ENCODE data around the gene GPNMB.

GPNMB gene

GRCh38 chr7:23279819-23280525 is 33.4 kb downstream of the GPNMB start:
- Histone ChIP-seq H3K27me3 (ENCODE audit: insufficient read depth, poor library complexity, severe bottlenecking) (no peaks in the 10 kb centered on the region), H3K27ac (ENCODE audit: poor library complexity, severe bottlenecking) (no peak overlapping the region), H3K9me3 (ENCODE audit: severe bottlenecking) (no peaks in the 10 kb centered on the region), H3K4me1 (ENCODE audit: insufficient read depth, poor library complexity, severe bottlenecking) (peaks cover 2% of the 10 kb centered on the region), H3K4me3 (ENCODE audit: severe bottlenecking) (no peak overlapping the region), H3K36me3 (ENCODE audit: low read depth) (no peaks in the 10 kb centered on the region)
- no peak for ATAC-seq (ENCODE audit: low read depth)
- no peak for TF ChIP-seq CTCF (IDR thresholded peaks at IDR 0.05; ENCODE audit: poor library complexity, severe bottlenecking)
- no peak for DNase-seq (ENCODE audit: low spot score)

- DNase-seq (ENCODE audit: low spot score): no peak
- H3K9me3 ChIP-seq (ENCODE audit: severe bottlenecking): no peaks in the 10 kb centered on the region
- H3K4me1 ChIP-seq (ENCODE audit: insufficient read depth, poor library complexity, severe bottlenecking): no peaks in the 10 kb centered on the region
- H3K27ac ChIP-seq (ENCODE audit: poor library complexity, severe bottlenecking): no peak overlapping the region
- H3K4me3 ChIP-seq (ENCODE audit: severe bottlenecking): no peak overlapping the region
- no peak for ATAC-seq (ENCODE audit: low read depth)
- no peaks in the 10 kb centered on the region for H3K36me3 ChIP-seq (ENCODE audit: low read depth)
- H3K27me3 ChIP-seq (ENCODE audit: insufficient read depth, poor library complexity, severe bottlenecking): no peaks in the 10 kb centered on the region
- TF ChIP-seq CTCF (IDR thresholded peaks at IDR 0.05; ENCODE audit: poor library complexity, severe bottlenecking): no peak
Observed at GRCh38 chr7:23283086-23283485, 36.5 kb downstream of the GPNMB start.

- H3K27me3 ChIP-seq (ENCODE audit: insufficient read depth, poor library complexity, severe bottlenecking): no peaks in the 10 kb centered on the region
- no peak for TF ChIP-seq CTCF (IDR thresholded peaks at IDR 0.05; ENCODE audit: poor library complexity, severe bottlenecking)
- ATAC-seq (ENCODE audit: low read depth) (no peak), DNase-seq (ENCODE audit: low spot score) (no peak)
- no peak overlapping the region for H3K4me3 ChIP-seq (ENCODE audit: severe bottlenecking)
- no peaks in the 10 kb centered on the region for H3K9me3 ChIP-seq (ENCODE audit: severe bottlenecking)
- H3K36me3 ChIP-seq (ENCODE audit: low read depth): no peaks in the 10 kb centered on the region
- no peak overlapping the region for H3K27ac ChIP-seq (ENCODE audit: poor library complexity, severe bottlenecking)
- H3K4me1 ChIP-seq (ENCODE audit: insufficient read depth, poor library complexity, severe bottlenecking): no peaks in the 10 kb centered on the region
Observed at GRCh38 chr7:23284871-23285270, 38.3 kb downstream of the GPNMB start.

DNA sequence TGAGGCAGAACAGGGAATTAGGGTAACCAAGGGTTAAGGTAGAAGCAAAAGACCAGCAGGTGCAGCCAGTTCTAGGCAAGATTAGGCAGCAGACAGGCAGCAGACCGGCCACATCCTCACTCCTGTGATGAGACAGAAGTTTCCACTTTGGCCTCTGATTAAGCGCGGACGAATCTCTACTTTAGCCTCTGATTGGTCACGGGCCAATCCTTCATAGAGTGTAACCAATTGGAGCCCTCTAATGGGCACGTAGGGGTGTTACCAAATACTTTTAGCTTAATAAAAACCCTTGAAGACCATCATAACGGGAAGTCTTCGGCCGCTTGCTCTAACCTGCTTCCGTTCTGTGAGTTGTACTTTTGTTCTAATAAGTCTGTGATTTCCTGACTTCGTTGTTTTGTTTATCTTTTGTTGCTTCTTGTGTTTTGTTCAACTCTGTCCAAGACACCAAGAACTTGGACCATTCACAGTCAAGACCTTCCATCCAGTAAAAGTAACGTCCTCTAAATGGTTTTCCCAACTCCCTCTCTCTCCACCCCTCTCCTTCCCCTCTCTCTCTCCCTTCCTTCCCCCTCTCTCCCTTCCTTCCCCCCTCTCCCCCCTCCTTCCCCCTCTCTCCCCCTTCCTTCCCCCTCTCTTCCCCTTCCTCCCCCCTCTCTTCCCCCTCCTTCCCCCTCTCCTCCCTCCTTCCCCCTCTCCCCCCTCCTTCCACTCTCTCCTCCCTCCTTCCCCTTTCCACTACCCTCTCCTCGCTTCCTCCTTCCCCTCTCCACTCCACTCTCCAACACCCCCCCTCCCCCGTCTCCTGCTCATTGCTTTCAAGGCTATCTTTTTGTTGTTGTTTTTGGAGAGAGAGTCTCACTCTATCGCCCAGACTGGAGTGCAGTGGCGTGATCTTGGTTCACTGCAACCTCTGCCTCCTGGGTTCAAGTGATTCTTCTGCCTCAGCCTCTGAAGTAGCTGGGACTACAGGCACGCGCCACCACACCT is 39.4 kb downstream of the GPNMB start:
- TF ChIP-seq CTCF (IDR thresholded peaks at IDR 0.05; ENCODE audit: poor library complexity, severe bottlenecking): no peak
- Histone ChIP-seq H3K27ac (ENCODE audit: poor library complexity, severe bottlenecking) (no peak overlapping the region), H3K36me3 (ENCODE audit: low read depth) (no peaks in the 10 kb centered on the region), H3K27me3 (ENCODE audit: insufficient read depth, poor library complexity, severe bottlenecking) (no peaks in the 10 kb centered on the region), H3K4me3 (ENCODE audit: severe bottlenecking) (no peak overlapping the region), H3K4me1 (ENCODE audit: insufficient read depth, poor library complexity, severe bottlenecking) (no peaks in the 10 kb centered on the region), H3K9me3 (ENCODE audit: severe bottlenecking) (no peaks in the 10 kb centered on the region)
- ATAC-seq (ENCODE audit: low read depth) (no peak), DNase-seq (ENCODE audit: low spot score) (no peak)

Data from RWPE2 (cell line).